HG03575 (cell line): Measurements from ENCODE around the gene KRTAP9-2.
"Not testable (repeated sequence)": the region's sequence is repeated elsewhere in the genome, so short reads cannot be mapped to it uniquely, and the experiment has no call there.

Experiments used
- ATAC-seq: cut with Tn5 transposase; IDR thresholded peaks from one replicate; pipeline ENCODE4 v1.9.1; 2021; ENCODE audit not compliant: unreplicated experiment, insufficient number of reproducible peaks, low FRiP score; ENCODE audit errors: extremely low read depth

Gene KRTAP9-2

DNA sequence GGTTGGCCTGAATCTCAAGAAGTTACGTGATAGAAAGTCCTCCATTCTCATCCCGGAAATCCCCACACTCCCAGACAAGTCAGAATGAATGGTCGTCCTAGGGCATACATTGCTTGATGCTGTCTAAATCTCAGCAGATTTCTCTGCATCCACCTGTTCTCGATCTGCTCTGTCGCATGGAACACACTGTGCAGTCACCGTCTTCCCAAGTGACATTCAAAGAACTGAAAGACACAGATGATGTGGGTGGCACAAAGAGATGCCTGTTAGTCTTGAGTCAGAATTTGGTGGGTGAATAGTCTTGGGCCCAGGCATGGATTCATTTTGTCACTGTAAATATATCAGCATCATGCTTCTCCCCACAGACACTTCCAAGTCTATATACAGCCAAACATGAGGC, 5.3 kb downstream of the KRTAP9-2 start:
- ATAC-seq = no peak

DNA sequence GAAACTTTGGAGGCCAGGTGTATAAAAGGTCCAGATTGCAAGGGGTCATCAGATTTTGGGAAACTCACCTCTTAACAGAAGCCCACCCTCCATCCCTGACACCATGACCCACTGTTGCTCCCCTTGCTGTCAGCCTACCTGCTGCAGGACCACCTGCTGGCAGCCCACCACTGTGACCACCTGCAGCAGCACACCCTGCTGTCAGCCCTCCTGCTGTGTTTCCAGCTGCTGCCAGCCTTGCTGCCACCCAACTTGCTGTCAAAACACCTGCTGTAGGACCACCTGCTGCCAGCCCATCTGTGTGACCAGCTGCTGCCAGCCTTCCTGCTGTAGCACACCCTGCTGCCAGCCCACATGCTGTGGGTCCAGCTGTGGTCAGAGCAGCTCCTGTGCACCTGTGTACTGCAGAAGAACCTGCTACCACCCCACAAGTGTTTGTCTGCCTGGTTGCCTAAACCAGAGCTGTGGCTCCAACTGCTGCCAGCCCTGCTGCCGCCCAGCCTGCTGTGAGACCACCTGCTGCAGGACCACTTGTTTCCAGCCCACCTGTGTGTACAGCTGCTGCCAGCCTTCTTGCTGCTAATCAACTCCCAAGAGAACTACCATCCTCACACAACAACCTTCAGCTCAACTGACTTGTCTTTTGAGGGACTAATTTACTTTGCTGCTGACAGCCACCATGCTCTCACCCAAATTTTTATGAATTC, 6.1 kb downstream of the KRTAP9-2 start, which contains the start of gene KRTAP9-3:
TSS of gene KRTAP9-3 (plus strand) at position 51 of the 707 bp plus-strand sequence. CDS start at position 104, 53 bp downstream.
- not testable (repeated sequence) for ATAC-seq

DNA sequence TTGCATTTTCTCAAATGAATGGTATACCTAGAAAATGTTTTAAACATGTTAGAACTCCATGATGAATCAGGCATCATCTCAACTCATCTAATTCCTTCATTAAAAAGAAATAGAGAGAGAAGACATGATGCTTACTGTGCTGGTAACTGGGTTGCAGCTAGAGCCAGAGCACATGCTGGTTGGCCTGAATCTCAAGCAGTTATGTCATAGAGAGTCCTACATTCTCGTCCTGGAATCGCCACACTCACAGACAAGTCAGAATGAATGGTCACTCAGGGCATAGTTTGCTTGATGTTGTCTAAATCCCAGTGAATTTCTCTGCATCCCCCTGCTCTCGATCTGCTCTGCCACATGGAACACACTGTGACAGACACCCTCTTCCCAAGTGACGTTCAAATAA, 10.7 kb downstream of the KRTAP9-2 start:
- ATAC-seq = not testable (repeated sequence)

DNA sequence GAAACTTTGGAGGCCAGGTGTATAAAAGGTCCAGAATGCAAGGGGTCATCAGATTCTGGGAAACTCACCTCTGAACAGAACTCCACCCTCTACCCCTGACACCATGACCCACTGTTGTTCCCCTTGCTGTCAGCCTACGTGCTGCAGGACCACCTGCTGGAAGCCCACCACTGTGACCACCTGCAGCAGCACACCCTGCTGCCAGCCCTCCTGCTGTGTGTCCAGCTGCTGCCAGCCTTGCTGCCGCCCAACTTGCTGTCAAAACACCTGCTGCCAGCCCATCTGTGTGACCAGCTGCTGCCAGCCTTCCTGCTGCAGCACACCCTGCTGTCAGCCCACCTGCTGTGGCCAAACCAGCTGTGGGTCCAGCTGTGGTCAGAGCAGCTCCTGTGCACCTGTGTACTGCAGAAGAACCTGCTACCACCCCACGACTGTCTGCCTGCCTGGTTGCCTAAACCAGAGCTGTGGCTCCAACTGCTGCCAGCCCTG, 11.5 kb downstream of the KRTAP9-2 start, which contains the start of gene KRTAP9-8:
TSS of gene KRTAP9-8 (plus strand) at position 51 of the 489 bp plus-strand sequence. CDS start at position 104, 53 bp downstream.
- not testable (repeated sequence) for ATAC-seq

DNA sequence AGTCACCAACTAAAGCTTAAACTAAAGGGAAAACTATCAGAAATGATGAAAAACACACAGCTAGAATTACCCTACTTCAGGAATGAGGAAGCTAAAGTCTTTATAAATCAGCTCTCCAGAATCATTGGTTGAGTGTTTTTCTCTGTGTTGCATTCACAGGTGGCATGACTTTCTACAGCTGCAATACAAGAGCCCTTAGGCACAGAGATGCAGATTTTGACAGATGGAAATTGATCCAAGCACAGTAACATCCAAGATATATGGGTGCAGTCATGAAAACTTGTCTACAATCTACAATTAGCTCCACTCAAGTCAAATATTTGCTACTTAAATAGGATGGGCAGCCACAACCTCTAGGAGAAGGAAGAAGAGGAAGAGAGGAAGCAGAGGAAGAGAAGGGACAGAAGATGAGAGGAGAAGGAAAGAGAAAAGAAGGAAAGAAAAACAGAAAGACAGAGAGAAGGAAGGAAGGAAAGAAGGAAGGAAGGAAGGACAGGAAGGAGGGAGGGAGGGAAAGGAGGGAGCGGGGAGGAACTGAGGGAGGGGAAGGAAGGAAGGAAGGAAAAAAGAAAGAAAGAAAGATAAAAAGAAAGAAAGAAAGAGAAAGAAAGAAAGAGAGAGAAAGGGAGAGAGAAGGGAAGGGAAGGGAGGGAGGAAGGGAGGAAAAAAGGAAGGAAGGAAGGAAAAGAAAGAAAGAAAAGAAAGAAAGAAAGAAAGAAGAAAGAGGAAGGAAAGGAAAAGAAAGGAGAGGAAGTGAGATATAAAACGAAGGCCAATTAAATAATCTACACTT, 20.7 kb downstream of the KRTAP9-2 start:
- not testable (repeated sequence) for ATAC-seq

DNA sequence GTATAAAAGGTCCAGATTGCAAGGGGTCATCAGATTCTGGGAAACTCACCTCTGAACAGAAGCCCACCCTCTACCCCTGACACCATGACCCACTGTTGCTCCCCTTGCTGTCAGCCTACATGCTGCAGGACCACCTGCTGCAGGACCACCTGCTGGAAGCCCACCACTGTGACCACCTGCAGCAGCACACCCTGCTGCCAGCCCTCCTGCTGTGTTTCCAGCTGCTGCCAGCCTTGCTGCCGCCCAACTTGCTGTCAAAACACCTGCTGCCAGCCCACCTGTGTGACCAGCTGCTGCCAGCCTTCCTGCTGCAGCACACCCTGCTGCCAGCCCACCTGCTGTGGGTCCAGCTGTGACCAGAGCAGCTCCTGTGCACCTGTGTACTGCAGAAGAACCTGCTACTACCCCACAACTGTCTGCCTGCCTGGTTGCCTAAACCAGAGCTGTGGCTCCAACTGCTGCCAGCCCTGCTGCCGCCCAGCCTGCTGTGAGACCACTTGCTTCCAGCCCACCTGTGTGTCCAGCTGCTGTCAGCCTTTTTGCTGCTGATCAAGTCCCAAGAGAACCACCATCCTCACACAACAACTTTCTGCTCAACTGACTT, 23.3 kb downstream of the KRTAP9-2 start, which contains the start of gene KRTAP9-4:
TSS of gene KRTAP9-4 (plus strand) at position 51 of the 604 bp plus-strand sequence. CDS start at position 85, 34 bp downstream.
- not testable (repeated sequence) for ATAC-seq

DNA sequence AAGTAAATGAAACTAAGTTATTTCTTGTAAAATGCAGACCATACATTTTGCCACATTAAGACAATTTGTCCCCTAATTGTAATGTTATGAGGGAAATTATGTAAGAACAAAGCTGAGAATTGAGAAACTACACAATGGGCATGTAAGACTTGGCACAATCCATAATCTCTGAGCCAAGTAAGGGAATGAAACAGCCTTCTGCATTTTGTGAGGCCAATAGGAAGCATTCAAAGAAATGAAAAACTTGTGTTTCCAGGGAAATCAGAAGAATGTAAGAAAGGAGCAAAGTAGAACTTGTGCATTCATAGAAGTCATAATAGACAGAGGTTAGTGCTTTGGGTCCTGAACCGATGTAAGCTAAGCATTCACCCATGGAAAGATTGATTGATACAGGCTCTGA, 24.8 kb downstream of the KRTAP9-2 start:
- no peak for ATAC-seq

DNA sequence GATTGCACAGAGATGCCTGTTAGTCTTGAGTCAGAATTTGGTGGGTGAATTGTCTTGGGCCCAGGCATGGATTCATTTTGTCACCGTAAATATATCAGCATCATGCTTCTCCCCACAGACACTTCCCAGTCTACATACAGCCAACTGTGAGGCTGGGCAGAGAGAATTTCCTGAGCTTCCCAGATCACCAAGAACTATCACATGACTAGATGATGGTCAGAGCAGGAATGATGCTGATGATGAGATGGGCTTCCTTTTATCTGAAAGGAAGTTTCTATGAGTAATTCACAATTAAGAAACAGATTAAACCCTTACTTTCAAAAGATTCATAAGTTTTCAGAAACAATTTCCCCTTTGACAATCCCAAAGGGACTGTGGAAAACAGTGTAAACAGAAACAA, 28.4 kb downstream of the KRTAP9-2 start:
- ATAC-seq = no peak

DNA sequence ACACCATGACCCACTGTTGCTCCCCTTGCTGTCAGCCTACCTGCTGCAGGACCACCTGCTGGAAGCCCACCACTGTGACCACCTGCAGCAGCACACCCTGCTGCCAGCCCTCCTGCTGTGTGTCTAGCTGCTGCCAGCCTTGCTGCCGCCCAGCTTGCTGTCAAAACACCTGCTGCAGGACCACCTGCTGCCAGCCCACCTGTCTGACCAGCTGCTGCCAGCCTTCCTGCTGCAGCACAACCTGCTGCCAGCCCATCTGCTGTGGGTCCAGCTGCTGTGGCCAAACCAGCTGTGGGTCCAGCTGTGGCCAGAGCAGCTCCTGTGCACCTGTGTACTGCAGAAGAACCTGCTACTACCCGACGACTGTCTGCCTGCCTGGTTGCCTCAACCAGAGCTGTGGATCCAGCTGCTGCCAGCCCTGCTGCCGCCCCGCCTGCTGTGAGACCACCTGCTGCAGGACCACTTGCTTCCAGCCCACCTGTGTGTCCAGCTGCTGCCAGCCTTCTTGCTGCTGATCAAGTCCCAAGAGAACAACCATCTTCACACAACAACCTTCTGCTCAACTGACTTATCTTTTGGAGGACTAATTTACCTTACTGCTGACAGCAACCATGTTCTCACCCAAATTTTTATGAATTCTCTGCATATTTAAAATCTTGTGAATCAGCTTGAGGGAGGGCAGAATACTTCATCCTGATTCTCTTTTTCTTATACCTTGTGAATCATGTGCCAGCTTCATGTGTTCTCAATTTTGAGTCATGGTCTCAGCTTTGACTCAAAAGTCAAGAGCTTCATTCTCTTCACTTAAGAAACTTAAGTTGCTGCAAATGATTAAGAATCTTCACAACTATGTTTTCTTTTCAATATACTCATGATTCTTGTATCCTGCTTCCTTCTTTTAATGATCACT, 29.2 kb downstream of the KRTAP9-2 start, which contains the start of gene KRTAP9-9:
TSS of gene KRTAP9-9 (plus strand) at position 4 of the 910 bp plus-strand sequence.
- ATAC-seq = not testable (repeated sequence)

DNA sequence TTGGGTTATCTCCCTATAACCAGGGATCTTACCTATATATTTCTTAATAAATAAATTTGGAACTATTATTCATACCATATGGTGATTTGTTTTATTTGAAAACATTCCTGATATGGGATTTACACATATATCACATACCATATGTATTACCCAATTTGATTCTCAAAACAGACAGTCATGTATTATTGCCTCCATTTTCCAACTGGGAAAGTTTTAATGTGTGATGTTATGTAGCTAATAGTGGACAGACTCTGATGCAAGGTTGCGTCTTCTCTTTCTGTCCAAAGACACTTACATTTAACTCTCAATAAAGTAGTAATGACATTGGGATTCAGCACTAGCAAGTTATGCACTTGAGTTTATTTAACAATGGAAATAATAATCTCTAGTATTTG, 29.8 kb downstream of the KRTAP9-2 start:
- no peak for ATAC-seq

DNA sequence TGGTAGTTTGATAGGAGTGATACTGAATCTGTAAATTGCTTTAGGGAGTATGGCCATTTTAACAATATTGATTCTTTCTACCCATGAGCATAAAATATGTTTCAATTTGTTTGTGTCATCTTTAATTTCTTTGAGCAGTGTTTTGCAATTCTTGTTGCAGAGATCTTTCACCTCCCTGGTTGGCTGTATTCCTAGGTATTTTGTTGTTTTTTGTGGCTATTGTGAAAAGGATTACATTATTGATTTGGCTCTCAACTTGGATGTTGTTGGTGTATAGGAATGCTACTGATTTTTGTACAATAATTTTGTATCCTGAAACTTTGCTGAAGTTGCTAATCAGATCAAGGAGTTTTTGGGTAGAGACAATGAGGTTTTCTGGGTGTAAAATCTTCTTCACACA, 32.0 kb downstream of the KRTAP9-2 start:
- no peak for ATAC-seq

DNA sequence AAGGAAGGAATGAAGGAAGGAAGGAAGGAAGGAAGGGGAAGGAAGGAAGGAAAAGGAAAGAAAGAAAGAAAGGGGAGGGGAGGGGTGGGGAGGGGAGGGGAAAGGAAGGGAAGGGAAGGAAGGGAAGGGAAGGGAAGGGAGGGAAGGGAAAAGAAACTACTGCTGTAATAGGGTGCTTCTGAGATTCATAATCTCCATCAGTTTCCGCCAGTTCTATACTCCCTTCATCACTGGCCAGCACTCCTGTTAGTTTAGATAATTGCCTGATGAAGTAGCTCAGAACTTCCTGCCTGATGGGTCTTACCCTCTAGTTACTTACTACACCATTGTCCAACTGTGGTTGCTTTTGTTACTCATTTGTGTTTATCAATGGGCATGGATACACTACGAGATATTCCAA, 36.8 kb downstream of the KRTAP9-2 start:
- no peak for ATAC-seq

DNA sequence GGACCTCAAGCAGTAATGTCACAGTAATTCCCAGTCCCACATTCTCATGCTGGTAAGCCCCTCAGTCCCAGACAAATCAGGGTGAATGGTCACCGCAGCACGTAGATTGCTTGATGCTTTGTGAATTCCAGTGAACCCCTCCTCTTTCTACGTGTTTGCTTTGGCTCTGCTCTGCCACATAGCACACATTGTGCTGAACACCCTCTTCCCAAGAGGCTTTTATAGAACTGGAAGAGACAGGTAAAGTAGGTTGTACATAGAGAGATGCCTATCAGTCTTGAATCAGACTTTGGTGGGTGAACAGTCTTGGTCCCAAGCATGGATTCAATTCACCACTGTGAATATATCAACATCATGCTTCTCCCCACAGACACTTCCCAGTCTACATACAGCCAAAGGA, 38.2 kb downstream of the KRTAP9-2 start:
- ATAC-seq = no peak

DNA sequence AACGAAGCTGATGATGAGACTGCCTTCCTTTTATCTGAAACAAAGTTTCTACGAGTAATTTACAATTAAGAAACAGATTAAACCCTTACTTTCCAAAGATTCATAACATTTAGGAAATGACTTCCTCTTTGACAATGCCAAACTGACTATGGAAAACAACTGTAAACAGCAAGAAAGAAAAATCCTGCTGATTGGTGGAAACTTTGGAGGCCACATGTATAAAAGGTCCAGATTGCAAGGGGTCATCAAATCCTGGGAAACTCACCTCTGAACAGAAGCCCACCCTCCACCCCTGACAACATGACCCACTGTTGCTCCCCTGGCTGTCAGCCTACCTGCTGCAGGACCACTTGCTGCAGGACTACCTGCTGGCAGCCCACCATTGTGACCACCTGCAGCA, 38.6 kb downstream of the KRTAP9-2 start, which contains the start of gene KRTAP9-6:
TSS of gene KRTAP9-6 (plus strand) at position 301 of the 400 bp plus-strand sequence. CDS start at position 301, 0 bp downstream.
- ATAC-seq = no peak

DNA sequence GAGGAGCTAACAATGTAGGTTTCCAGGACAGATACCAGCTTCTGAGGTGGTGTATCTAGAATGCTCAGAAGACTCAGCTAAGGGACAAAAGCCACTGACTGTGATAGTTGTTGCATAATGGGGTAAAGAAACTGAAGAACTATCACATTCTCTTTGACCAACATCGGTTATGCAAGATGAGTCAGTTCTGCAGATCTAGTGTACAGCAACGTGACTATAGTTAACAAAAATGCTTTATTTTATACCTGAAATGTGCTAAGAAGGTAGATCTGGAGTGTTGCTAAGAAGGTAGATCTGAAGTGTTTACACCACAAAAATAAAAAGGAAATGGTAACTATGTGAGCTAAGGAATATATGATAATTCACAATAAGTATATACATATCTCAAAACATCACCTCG, 41.3 kb downstream of the KRTAP9-2 start:
- ATAC-seq = no peak

DNA sequence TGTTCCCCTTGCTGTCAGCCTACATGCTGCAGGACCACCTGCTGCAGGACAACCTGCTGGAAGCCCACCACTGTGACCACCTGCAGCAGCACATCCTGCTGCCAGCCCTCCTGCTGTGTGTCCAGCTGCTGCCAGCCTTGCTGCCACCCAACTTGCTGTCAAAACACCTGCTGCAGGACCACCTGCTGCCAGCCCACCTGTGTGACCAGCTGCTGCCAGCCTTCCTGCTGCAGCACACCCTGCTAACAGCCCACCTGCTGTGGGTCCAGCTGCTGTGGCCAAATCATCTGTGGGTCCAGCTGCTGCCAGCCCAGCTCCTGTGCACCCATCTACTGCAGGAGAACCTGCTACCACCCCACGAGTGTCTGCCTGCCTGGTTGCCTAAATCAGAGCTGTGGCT, 44.9 kb downstream of the KRTAP9-2 start:
- not testable (repeated sequence) for ATAC-seq

DNA sequence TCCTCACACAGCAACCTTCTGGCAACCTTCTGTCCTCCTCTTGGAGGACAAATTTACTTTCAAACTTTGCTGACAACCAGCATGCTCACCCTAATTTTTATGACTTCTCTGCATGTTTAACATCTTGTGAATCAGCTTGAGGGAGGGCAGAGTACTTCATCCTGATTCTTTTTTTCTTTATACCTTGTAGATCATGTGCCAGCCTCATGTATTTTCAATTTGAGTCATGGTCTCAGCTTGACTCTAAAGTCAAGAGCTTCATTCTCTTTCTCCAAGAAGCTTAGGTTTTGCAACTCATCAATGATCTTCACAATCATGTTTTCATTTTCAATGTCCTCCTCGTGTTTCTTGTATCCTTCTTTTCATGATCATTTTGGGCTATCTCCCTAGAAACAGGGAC, 45.4 kb downstream of the KRTAP9-2 start:
- no peak for ATAC-seq

DNA sequence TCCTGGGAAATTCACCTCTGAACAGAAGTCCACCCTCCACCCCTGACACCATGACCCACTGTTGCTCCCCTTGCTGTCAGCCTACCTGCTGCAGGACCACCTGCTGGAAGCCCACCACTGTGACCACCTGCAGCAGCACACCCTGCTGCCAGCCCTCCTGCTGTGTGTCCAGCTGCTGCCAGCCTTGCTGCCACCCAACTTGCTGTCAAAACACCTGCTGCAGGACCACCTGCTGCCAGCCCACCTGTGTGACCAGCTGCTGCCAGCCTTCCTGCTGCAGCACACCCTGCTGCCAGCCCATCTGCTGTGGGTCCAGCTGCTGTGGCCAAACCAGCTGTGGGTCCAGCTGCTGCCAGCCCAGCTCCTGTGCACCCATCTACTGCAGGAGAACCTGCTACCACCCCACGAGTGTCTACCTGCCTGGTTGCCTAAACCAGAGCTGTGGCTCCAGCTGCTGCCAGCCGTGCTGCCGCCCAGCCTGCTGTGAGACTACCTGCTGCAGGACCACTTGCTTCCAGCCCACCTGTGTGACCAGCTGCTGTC, 49.3 kb downstream of the KRTAP9-2 start, which contains the start of gene KRTAP9-7:
TSS of gene KRTAP9-7 (plus strand) at position 51 of the 543 bp plus-strand sequence. CDS start at position 51, 0 bp downstream.
- not testable (repeated sequence) for ATAC-seq
